GM23338 (cell line): Measurements from ENCODE around the gene SYPL1. TPM values are rescaled to one million over a fixed set of nuclear protein-coding genes. Genes with fewer than 3 reads are reported as not detected.

Experiments used
- ATAC-seq: fragments of 200-7000 bp; cut with Tn5 transposase; 3 replicates; pipeline ENCODE4 v1.9.1; 2020
- DNase-seq: peaks from one replicate; pipeline ENCODE4 v3.0.0-alpha.2; 2015; ENCODE audit warnings: low spot score
- H2AFZ ChIP-seq: fragments of 200-600 bp; sonication (generic); 2 replicates; pipeline ENCODE4 v1.8.0; 2016; ENCODE audit warnings: antibody characterized with exemption, mild to moderate bottlenecking, moderate library complexity
- H3F3A ChIP-seq: fragments of 200-600 bp; sonication (generic); replicated peaks from 2 replicates; pipeline ENCODE4 v1.8.0; 2017; ENCODE audit warnings: antibody characterized with exemption, mixed run types, low read depth
- H3K27ac ChIP-seq: fragments of 200-600 bp; sonication (generic); 2 replicates; pipeline ENCODE4 v1.6.1; 2016; ENCODE audit warnings: low read depth
- H3K27me3 ChIP-seq: fragments of 200-600 bp; sonication (generic); 2 replicates; pipeline ENCODE4 v1.8.0; 2016; ENCODE audit warnings: mild to moderate bottlenecking, mixed run types, moderate library complexity; ENCODE audit not compliant: insufficient read depth
- H3K36me3 ChIP-seq: fragments of 200-600 bp; sonication (generic); 2 replicates; pipeline ENCODE4 v1.8.0; 2016; ENCODE audit warnings: mild to moderate bottlenecking; ENCODE audit not compliant: insufficient read depth
- H3K4me1 ChIP-seq: fragments of 200-600 bp; sonication (generic); 2 replicates; pipeline ENCODE4 v1.8.0; 2016; ENCODE audit warnings: mild to moderate bottlenecking, moderate library complexity; ENCODE audit not compliant: insufficient read depth
- H3K4me2 ChIP-seq: fragments of 200-600 bp; sonication (generic); 2 replicates; pipeline ENCODE4 v1.7.1; 2017; ENCODE audit warnings: mixed run types
- H3K4me3 ChIP-seq: fragments of 200-600 bp; sonication (generic); 2 replicates; pipeline ENCODE4 v1.6.1; 2016; ENCODE audit warnings: mixed run types
- H3K79me2 ChIP-seq: fragments of 200-600 bp; sonication (generic); replicated peaks from 2 replicates; pipeline ENCODE4 v1.8.0; 2017; ENCODE audit warnings: mild to moderate bottlenecking; ENCODE audit not compliant: insufficient read depth
- H3K9me2 ChIP-seq: fragments of 200-600 bp; sonication (generic); 2 replicates; pipeline ENCODE4 v1.8.0; 2017; ENCODE audit not compliant: insufficient read depth
- H4K20me1 ChIP-seq: fragments of 200-600 bp; sonication (generic); replicated peaks from 2 replicates; pipeline ENCODE4 v1.8.0; 2017; ENCODE audit warnings: mild to moderate bottlenecking; ENCODE audit not compliant: insufficient read depth
- H3K27ac Mint-ChIP-seq: 2 replicates; pipeline ENCODE4 v1.8.0; 2020; ENCODE audit warnings: inconsistent platforms, mild to moderate bottlenecking, moderate library complexity, mixed read lengths
- H3K27me3 Mint-ChIP-seq: 3 replicates; pipeline ENCODE4 v1.8.0; 2022; ENCODE audit warnings: low read depth, mild to moderate bottlenecking, moderate library complexity, mixed read lengths, inconsistent platforms; ENCODE audit not compliant: insufficient read depth, poor library complexity
- H3K36me3 Mint-ChIP-seq: 3 replicates; pipeline ENCODE4 v1.8.0; 2021; ENCODE audit warnings: low read depth, mild to moderate bottlenecking, inconsistent platforms, moderate library complexity, mixed read lengths
- H3K4me1 Mint-ChIP-seq: 3 replicates; pipeline ENCODE4 v1.8.0; 2020; ENCODE audit warnings: mild to moderate bottlenecking, inconsistent platforms, mixed read lengths
- H3K4me3 Mint-ChIP-seq: 3 replicates; pipeline ENCODE4 v1.8.0; 2021; ENCODE audit warnings: moderate library complexity, mild to moderate bottlenecking, inconsistent platforms, mixed read lengths
- H3K9me3 Mint-ChIP-seq: 3 replicates; pipeline ENCODE4 v1.8.0; 2020; ENCODE audit warnings: moderate library complexity, mild to moderate bottlenecking, inconsistent platforms, mixed read lengths
- CREB1 ChIP-seq: fragments of 250-450 bp; sonication (Bioruptor Pico); IDR thresholded peaks from 2 replicates; pipeline ENCODE4 v1.5.0; 2020; ENCODE audit warnings: low read depth, mild to moderate bottlenecking, moderate library complexity
- CTCF ChIP-seq, 2 experiments: fragments of 200-600 bp in 1 of 2; sonication (generic) in 1 of 2; conservative IDR thresholded peaks; 2 replicates each; pipeline versions ENCODE4 v1.5.1 to v1.6.1; 2016 to 2017; ENCODE audit warnings: antibody characterized with exemption in 2 of 2, low read depth in 2 of 2, mild to moderate bottlenecking in 2 of 2, moderate library complexity in 1 of 2
- ZNF462 ChIP-seq: fragments of 250-450 bp; sonication (Bioruptor Pico); IDR thresholded peaks from 2 replicates; pipeline ENCODE4 v1.5.0; 2020; ENCODE audit warnings: mild to moderate bottlenecking, moderate library complexity
- polyA plus RNA-seq: library from polyadenylated mRNA; unstranded; fragments of >200 nt; fragmentation: Nextera tagmentation; extraction: Ambion mirVana; gene quantifications from 2 replicates; pipeline ENCODE4 v1.2.1, GENCODE V29; 2016
- total RNA-seq: library from RNA; depleted of rRNA; stranded (reverse); fragments of >200 nt; shearing (Covaris generic); gene quantifications from 2 replicates; pipeline ENCODE4 v1.2.3, GENCODE V29; 2014; rRNA removed

SYPL1 gene
- total and polyA plus RNA-seq, 2 experiments from 2014 or later = 39.3 to 52.7 TPM

DNA sequence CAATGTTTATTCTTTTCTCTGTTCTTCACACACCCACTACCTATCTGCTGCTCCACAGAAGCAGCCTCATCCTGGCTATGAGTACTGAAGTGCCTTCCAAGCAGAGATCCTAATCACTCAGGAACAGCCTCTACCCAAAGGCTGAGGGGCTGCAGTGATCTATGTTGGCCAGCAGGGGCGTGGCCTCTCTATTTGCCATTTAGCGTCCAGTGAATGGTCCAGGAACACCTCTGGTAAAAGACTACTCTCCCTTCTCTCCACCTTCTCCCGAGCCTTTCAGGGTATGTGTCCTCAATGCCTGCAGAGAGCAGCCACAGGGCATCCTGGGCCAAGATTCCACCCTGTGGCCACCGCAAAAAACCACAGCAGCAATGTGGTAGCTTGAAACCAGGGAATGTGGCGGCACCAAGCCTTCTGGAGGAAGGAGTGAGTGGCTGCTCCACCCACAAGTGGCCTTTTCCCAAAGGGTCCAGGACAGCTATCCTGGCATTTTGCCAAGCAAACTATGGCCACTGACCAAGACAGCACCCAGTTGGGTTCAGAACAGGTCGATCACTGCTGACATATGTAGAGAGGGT, 70.9 kb downstream of the SYPL1 start:
- H3K27ac Mint-ChIP-seq = no peak overlapping the region
- Histone ChIP-seq H3K9me2 (no peaks in the 10 kb centered on the region), H3K27me3 (no peaks in the 10 kb centered on the region), H3K4me1 (peaks cover 4% of the 10 kb centered on the region), H3K79me2 (no peaks in the 10 kb centered on the region), H2AFZ (peak overlapping the region; percentile 92), H3K4me3 (no peak overlapping the region), H3K27ac (no peak overlapping the region), H4K20me1 (no peaks in the 10 kb centered on the region), H3F3A (0 out of 2 replicates have a peak, but pooled peaks cover 3% of the 10 kb centered on the region), H3K4me2 (no peak overlapping the region), H3K36me3 (no peaks in the 10 kb centered on the region)
- H3K4me1 Mint-ChIP-seq = peaks cover 8% of the 10 kb centered on the region
- peaks cover 18% of the 10 kb centered on the region for H3K27me3 Mint-ChIP-seq
- no peaks in the 10 kb centered on the region; the same call in 2 of the 3 replicates for H3K9me3 Mint-ChIP-seq
- ATAC-seq (peak; percentile 75), DNase-seq (peak; percentile 88)
- no peak overlapping the region for H3K4me3 Mint-ChIP-seq
- no peaks in the 10 kb centered on the region for H3K36me3 Mint-ChIP-seq
- TF ChIP-seq CREB1 (no peak), CTCF (conservative IDR thresholded peaks at IDR 0.05; ENCODE audit: low read depth in 2 of 2) (peak; percentile 81 to 87), ZNF462 (0 out of 2 replicates have a peak, but pooled peaks have one; percentile 16)

Other genes with a start within 250 kb of the SYPL1 start
- 19.4 and 29.8 TPM in 2 replicates for gene ATXN7L1, start 235.7 kb downstream of the SYPL1 start, total RNA-seq
- gene ATXN7L1, start 235.7 kb downstream of the SYPL1 start, polyA plus RNA-seq = 20.6 and 22.8 TPM in 2 replicates
- 6.7 and 12.2 TPM in 2 replicates for gene CDHR3, start 149.0 kb downstream of the SYPL1 start, total RNA-seq
- 4.9 and 5.1 TPM in 2 replicates for gene CDHR3, start 149.0 kb downstream of the SYPL1 start, polyA plus RNA-seq
- 73.9 and 98.1 TPM in 2 replicates for gene NAMPT, start 172.7 kb upstream of the SYPL1 start, total RNA-seq
- 34.3 and 37.9 TPM in 2 replicates for gene NAMPT, start 172.7 kb upstream of the SYPL1 start, polyA plus RNA-seq